ENCODE results near the gene ZBTB16. TPM values are rescaled to one million over a fixed set of nuclear protein-coding genes. Genes with fewer than 3 reads are reported as not detected.

Gene ZBTB16
- polyA plus RNA-seq, 1 donor from 2014 or later = 0.45 TPM

- no peaks in the 10 kb centered on the region for H3K36me3 ChIP-seq (ENCODE audit: insufficient read depth, low read length)
- H3K9me3 ChIP-seq (ENCODE audit: low read length) = no peaks in the 10 kb centered on the region
- H3K27ac ChIP-seq (ENCODE audit: low read length) = no peak overlapping the region
- no peak overlapping the region for H2AFZ ChIP-seq (ENCODE audit: low read depth, low read length)
- H3K9ac ChIP-seq (ENCODE audit: low read length) = no peak overlapping the region
- H3K4me2 ChIP-seq (ENCODE audit: low read length) = no peak overlapping the region
- H3F3A ChIP-seq (ENCODE audit: insufficient read depth, low read length, poor library complexity, severe bottlenecking) = no peaks in the 10 kb centered on the region
- H3K4me3 ChIP-seq (ENCODE audit: low read length) = no peak overlapping the region
- TF ChIP-seq SMC3 (conservative IDR thresholded peaks at IDR 0.05; ENCODE audit: poor library complexity) (no peak), CTCF (IDR thresholded peaks at IDR 0.05; ENCODE audit: poor library complexity, severe bottlenecking) (no peak), TAF1 (IDR thresholded peaks at IDR 0.05; ENCODE audit: low read depth) (no peak), EP300 (conservative IDR thresholded peaks at IDR 0.05; ENCODE audit: poor library complexity, severe bottlenecking) (no peak), RAD21 (conservative IDR thresholded peaks at IDR 0.05) (no peak)
- no peaks in the 10 kb centered on the region for H3K9me2 ChIP-seq (ENCODE audit: insufficient read depth, low read length)
- H3K79me2 ChIP-seq (replicated peaks; ENCODE audit: insufficient read depth, low read length) = no peaks in the 10 kb centered on the region
- no peaks in the 10 kb centered on the region for H4K20me1 ChIP-seq (ENCODE audit: insufficient read depth)
- no peaks in the 10 kb centered on the region for H3K27me3 ChIP-seq (ENCODE audit: insufficient read depth, low read depth, low read length)
Measured at GRCh38 chr11:114221037-114221436, 161.5 kb downstream of the ZBTB16 start.

- no peak for TF ChIP-seq SMC3 (conservative IDR thresholded peaks at IDR 0.05; ENCODE audit: poor library complexity)
- TF ChIP-seq MXI1 (conservative IDR thresholded peaks at IDR 0.05; ENCODE audit: poor library complexity, severe bottlenecking) = no peak
- no peak for TF ChIP-seq CTCF (IDR thresholded peaks at IDR 0.05; ENCODE audit: poor library complexity, severe bottlenecking)
- TF ChIP-seq TAF1 (IDR thresholded peaks at IDR 0.05; ENCODE audit: low read depth) = no peak
- no peak for TF ChIP-seq EZH2 (IDR thresholded peaks at IDR 0.05; ENCODE audit: borderline replicate concordance, insufficient read depth, low read length, poor library complexity, severe bottlenecking)
- no peak for TF ChIP-seq POLR2AphosphoS5 (IDR thresholded peaks at IDR 0.05)
- no peak for TF ChIP-seq REST (IDR thresholded peaks at IDR 0.05; ENCODE audit: borderline replicate concordance)
- TF ChIP-seq RAD21 (conservative IDR thresholded peaks at IDR 0.05) = no peak
- no peak for TF ChIP-seq EP300 (conservative IDR thresholded peaks at IDR 0.05; ENCODE audit: poor library complexity, severe bottlenecking)
- no peaks in the 10 kb centered on the region for H3K9me2 ChIP-seq (ENCODE audit: insufficient read depth, low read length)
- no peaks in the 10 kb centered on the region for H3K9me3 ChIP-seq (ENCODE audit: low read length)
Measured at GRCh38 chr11:114225661-114226060, 166.2 kb downstream of the ZBTB16 start.

More at GRCh38 chr11:114225661-114226060, 166.2 kb downstream of the ZBTB16 start:
- Histone ChIP-seq H3K27me3 (ENCODE audit: insufficient read depth, low read depth, low read length) (no peaks in the 10 kb centered on the region), H3K9ac (ENCODE audit: low read length) (no peak overlapping the region), H3K4me3 (ENCODE audit: low read length) (no peak overlapping the region), H2AFZ (ENCODE audit: low read depth, low read length) (no peak overlapping the region), H3K36me3 (ENCODE audit: insufficient read depth, low read length) (no peaks in the 10 kb centered on the region), H3K27ac (ENCODE audit: low read length) (no peak overlapping the region), H4K20me1 (ENCODE audit: insufficient read depth) (no peaks in the 10 kb centered on the region), H3F3A (ENCODE audit: insufficient read depth, low read length, poor library complexity, severe bottlenecking) (no peaks in the 10 kb centered on the region), H3K4me2 (ENCODE audit: low read length) (no peak overlapping the region), H3K79me2 (replicated peaks; ENCODE audit: insufficient read depth, low read length) (no peaks in the 10 kb centered on the region)
